ENCODE measurements around the gene MAPKAPK2. TPM values are rescaled to one million over a fixed set of nuclear protein-coding genes. Genes with fewer than 3 reads are reported as not detected.

Gene MAPKAPK2
- total RNA-seq, 1 experiment from 2014 or later: 98.5 TPM

- ChIA-PET POLR2A (ENCODE audit: unreplicated experiment) (no interaction called here), CTCF (interaction anchor here (0.6 to 1.7 kb wide), 4 partner anchors 10 to 296 kb away, joined by 3 to 10 read pairs (median 6); no protein-coding TSS in a partner anchor)
- H3K27ac ChIP-seq (ENCODE audit: low read length): no peak overlapping the region; the same call in 1 of the 2 replicates
- H3K79me2 ChIP-seq (ENCODE audit: low read length): peaks cover 69% of the 10 kb centered on the region
- H3K4me3 ChIP-seq (ENCODE audit: low read length): no peak overlapping the region
- H3K9ac ChIP-seq (ENCODE audit: low read length): no peak overlapping the region; the same call in 1 of the 2 replicates
- peaks cover 12% of the 10 kb centered on the region; the same call in 1 of the 2 replicates for H3K36me3 ChIP-seq (ENCODE audit: low read depth, low read length)
- H4K20me1 ChIP-seq (ENCODE audit: low read length): peaks cover 20% of the 10 kb centered on the region
- no peaks in the 10 kb centered on the region for H3K9me3 ChIP-seq (ENCODE audit: low read length)
- TF ChIP-seq, protein P1, sequence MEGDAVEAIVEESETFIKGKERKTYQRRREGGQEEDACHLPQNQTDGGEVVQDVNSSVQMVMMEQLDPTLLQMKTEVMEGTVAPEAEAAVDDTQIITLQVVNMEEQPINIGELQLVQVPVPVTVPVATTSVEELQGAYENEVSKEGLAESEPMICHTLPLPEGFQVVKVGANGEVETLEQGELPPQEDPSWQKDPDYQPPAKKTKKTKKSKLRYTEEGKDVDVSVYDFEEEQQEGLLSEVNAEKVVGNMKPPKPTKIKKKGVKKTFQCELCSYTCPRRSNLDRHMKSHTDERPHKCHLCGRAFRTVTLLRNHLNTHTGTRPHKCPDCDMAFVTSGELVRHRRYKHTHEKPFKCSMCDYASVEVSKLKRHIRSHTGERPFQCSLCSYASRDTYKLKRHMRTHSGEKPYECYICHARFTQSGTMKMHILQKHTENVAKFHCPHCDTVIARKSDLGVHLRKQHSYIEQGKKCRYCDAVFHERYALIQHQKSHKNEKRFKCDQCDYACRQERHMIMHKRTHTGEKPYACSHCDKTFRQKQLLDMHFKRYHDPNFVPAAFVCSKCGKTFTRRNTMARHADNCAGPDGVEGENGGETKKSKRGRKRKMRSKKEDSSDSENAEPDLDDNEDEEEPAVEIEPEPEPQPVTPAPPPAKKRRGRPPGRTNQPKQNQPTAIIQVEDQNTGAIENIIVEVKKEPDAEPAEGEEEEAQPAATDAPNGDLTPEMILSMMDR (conservative IDR thresholded peaks at IDR 0.05; ENCODE audit: low read depth, low read length): peak; percentile 89
- no peak for TF ChIP-seq EZH2 (IDR thresholded peaks at IDR 0.05; ENCODE audit: low read length, unreplicated experiment)
- DNase-seq (peak; percentile 69), ATAC-seq (peak; percentile 47)
- no peak overlapping the region for H2AFZ ChIP-seq (ENCODE audit: low read length)
- no TSS peak for BruUV-seq (replicated peaks)
- H3K4me2 ChIP-seq (ENCODE audit: low read length): no peak overlapping the region
- H3K9me2 ChIP-seq (replicated peaks; ENCODE audit: low read length): no peaks in the 10 kb centered on the region
- intact Hi-C loops (cut with micrococcal nuclease): loop anchor here (5.0 kb wide), 1 partner anchor 352 kb away; no protein-coding TSS in a partner anchor
- no peaks in the 10 kb centered on the region for H3F3A ChIP-seq (ENCODE audit: low read length, unreplicated experiment)
- H3K4me1 ChIP-seq (ENCODE audit: insufficient read depth, low read length): peaks cover 29% of the 10 kb centered on the region
- no peaks in the 10 kb centered on the region for H3K27me3 ChIP-seq (ENCODE audit: low read length)
These were observed 40.6 kb downstream of the MAPKAPK2 start for GRCh38 chr1:206725109-206725963.

DNA sequence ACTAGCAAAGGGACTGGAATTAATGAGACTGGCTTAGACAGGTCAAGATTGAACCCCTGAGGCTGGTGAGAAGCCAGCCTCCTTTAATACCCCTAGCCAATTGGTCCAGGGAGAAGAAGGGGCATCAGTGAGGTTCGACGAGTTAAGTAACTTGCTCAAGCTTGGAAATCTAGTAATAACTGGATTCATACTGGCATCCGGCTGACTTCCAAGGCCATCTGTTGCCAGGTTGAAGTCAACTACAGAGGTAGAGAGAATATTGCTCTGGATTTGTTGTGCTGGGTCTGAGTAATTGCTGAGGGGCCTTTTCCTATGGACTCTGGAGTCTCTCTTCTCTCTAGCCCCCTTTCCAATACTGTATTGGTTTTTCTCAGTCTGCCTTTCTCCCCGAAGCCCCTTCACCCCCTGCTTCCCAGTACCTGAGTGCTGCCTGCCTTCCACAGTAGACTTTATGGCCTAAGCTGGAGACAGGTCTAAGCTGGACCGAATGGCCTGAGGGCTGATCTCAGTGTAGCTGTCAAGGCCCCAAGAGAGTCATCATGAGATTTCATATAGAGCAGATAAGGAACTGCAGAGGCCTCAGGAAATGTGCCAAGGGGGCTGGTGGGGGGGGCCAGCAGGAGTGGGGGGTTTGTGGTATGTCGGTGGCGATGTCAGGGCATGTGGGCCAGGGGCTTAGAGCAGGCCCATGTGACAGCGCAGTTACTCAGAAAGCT lies 43.4 kb downstream of the MAPKAPK2 start:
- Histone ChIP-seq H3F3A (ENCODE audit: low read length, unreplicated experiment) (no peaks in the 10 kb centered on the region), H3K9me3 (ENCODE audit: low read length) (no peaks in the 10 kb centered on the region), H3K36me3 (ENCODE audit: low read depth, low read length) (peaks cover 28% of the 10 kb centered on the region; the same call in 1 of the 2 replicates), H3K4me1 (ENCODE audit: insufficient read depth, low read length) (peaks cover 18% of the 10 kb centered on the region), H3K9ac (ENCODE audit: low read length) (no peak overlapping the region), H3K79me2 (ENCODE audit: low read length) (peaks cover 44% of the 10 kb centered on the region), H3K9me2 (replicated peaks; ENCODE audit: low read length) (no peaks in the 10 kb centered on the region), H3K27me3 (ENCODE audit: low read length) (no peaks in the 10 kb centered on the region), H4K20me1 (ENCODE audit: low read length) (peaks cover 20% of the 10 kb centered on the region), H3K4me2 (ENCODE audit: low read length) (no peak overlapping the region), H3K27ac (ENCODE audit: low read length) (no peak overlapping the region), H3K4me3 (ENCODE audit: low read length) (no peak overlapping the region), H2AFZ (ENCODE audit: low read length) (no peak overlapping the region)
- no peak for ATAC-seq
- no TSS peak for BruUV-seq (replicated peaks)
- CTCF ChIA-PET: no interaction called here
- TF ChIP-seq EZH2 (IDR thresholded peaks at IDR 0.05; ENCODE audit: low read length, unreplicated experiment) (no peak), EZH2phosphoT487 (IDR thresholded peaks at IDR 0.05; ENCODE audit: borderline replicate concordance, low read length) (no peak)
- TF ChIP-seq, protein P1 (conservative IDR thresholded peaks at IDR 0.05; ENCODE audit: low read depth, low read length): no peak
- POLR2A ChIA-PET (ENCODE audit: unreplicated experiment): no interaction called here
- no peak for DNase-seq
- intact Hi-C loops (cut with micrococcal nuclease): loop anchor here (2.0 to 5.0 kb wide), 2 partner anchors 93 to 349 kb away; partner anchors contain the start of gene DYRK3
